Gastroesophageal sphincter (tissue), 3 donors: ENCODE results near the gene DEFB108B.
"Not testable (repeated sequence)": the region's sequence is repeated elsewhere in the genome, so short reads cannot be mapped to it uniquely, and the experiment has no call there.

Source experiments
- CTCF ChIP-seq, 4 experiments: fragments of 200-600 bp in 2 of 4; fragments of 450-650 bp in 2 of 4; sonication (generic) in 1 of 4; IDR thresholded peaks; one replicate each; pipeline ENCODE4 v1.5.1; 2017 to 2019; ENCODE audit warnings: antibody characterized with exemption in 4 of 4, mild to moderate bottlenecking in 2 of 4, moderate library complexity in 2 of 4
- POLR2A ChIP-seq, 2 donors: fragments of 450-650 bp; IDR thresholded peaks; one replicate each; pipeline ENCODE4 v1.6.1; 2017; ENCODE audit warnings: antibody characterized with exemption in 2 of 2, mild to moderate bottlenecking in 2 of 2, moderate library complexity in 1 of 2

- TF ChIP-seq CTCF, POLR2A (IDR thresholded peaks at IDR 0.05): not testable (repeated sequence)
Observed at GRCh38 chr11:71796016-71796415, 37.0 kb upstream of the DEFB108B start.
